ENCODE measurements around the gene IL17C.

IL17C gene

GRCh38 chr16:88629835-88630234 is 8.5 kb upstream of the IL17C start:
- no peak for DNase-seq

GRCh38 chr16:88630433-88630832 is 7.9 kb upstream of the IL17C start:
- DNase-seq, result no peak

GRCh38 chr16:88630941-88631340 is 7.4 kb upstream of the IL17C start:
- DNase-seq, result no peak

GRCh38 chr16:88631384-88631783 is 7.0 kb upstream of the IL17C start:
- no peak for DNase-seq

- DNase-seq, result no peak
Observed at GRCh38 chr16:88631920-88632586, 6.3 kb upstream of the IL17C start.

- DNase-seq, result no peak
Observed at GRCh38 chr16:88632587-88632930, 5.8 kb upstream of the IL17C start.

GRCh38 chr16:88633684-88634140 is 4.7 kb upstream of the IL17C start:
- no peak for DNase-seq

- no peak for DNase-seq
Observed at GRCh38 chr16:88634141-88634993, 4.0 kb upstream of the IL17C start.

- no peak for DNase-seq
Observed at GRCh38 chr16:88634994-88635670, 3.2 kb upstream of the IL17C start.

GRCh38 chr16:88635671-88636319 is 2.6 kb upstream of the IL17C start:
- no peak for DNase-seq

GRCh38 chr16:88636488-88637265 is 1.7 kb upstream of the IL17C start:
- no peak for DNase-seq

- no peak for DNase-seq
Observed at GRCh38 chr16:88639231-88640038, 1.1 kb downstream of the IL17C start.

- no peak for DNase-seq
Observed at GRCh38 chr16:88640039-88640495, 1.7 kb downstream of the IL17C start.

GRCh38 chr16:88640498-88641247 is 2.3 kb downstream of the IL17C start:
- DNase-seq, result no peak

- DNase-seq, result no peak
Observed at GRCh38 chr16:88642881-88643643, 4.7 kb downstream of the IL17C start.

GRCh38 chr16:88643644-88643932 is 5.2 kb downstream of the IL17C start:
- no peak for DNase-seq

GRCh38 chr16:88645455-88645854 is 7.1 kb downstream of the IL17C start:
- DNase-seq, result no peak

GRCh38 chr16:88645941-88646340 is 7.6 kb downstream of the IL17C start:
- DNase-seq, result no peak

- DNase-seq, result no peak
Observed at GRCh38 chr16:88646345-88647034, 8.1 kb downstream of the IL17C start.

All from T1000 (cell line).